Lower lobe of right lung (tissue), 2 donors: Measurements from ENCODE around the gene GPR137. TPM values are rescaled to one million over a fixed set of nuclear protein-coding genes. Genes with fewer than 3 reads are reported as not detected.
A peak's percentile ranks its signal among the peaks of the same experiment; 100 is the strongest.

Experiments
- ATAC-seq, 2 donors: fragments of 200-7000 bp; cut with Tn5 transposase; one replicate each; pipeline ENCODE4 v1.9.1; 2020 to 2022; ENCODE audit warnings: mild to moderate bottlenecking in 2 of 2, moderate library complexity in 2 of 2
- DNase-seq: peaks from one replicate; pipeline ENCODE4 v3.0.0-alpha.2; 2020
- H3K27ac ChIP-seq: fragments of 200-600 bp; one replicate; pipeline ENCODE4 v1.8.0; 2022
- H3K27me3 ChIP-seq: fragments of 200-600 bp; one replicate; pipeline ENCODE4 v1.8.0; 2022; ENCODE audit warnings: low read depth
- H3K36me3 ChIP-seq: fragments of 200-600 bp; one replicate; pipeline ENCODE4 v1.8.0; 2022; ENCODE audit warnings: mild to moderate bottlenecking
- H3K4me1 ChIP-seq: fragments of 200-600 bp; one replicate; pipeline ENCODE4 v1.8.0; 2022
- H3K4me3 ChIP-seq: fragments of 200-600 bp; one replicate; pipeline ENCODE4 v1.8.0; 2022; ENCODE audit warnings: mild to moderate bottlenecking
- H3K9me3 ChIP-seq: fragments of 200-600 bp; one replicate; pipeline ENCODE4 v1.8.0; 2022
- intact Hi-C: fragments of 100-400 bp; cut with DNase I; formaldehyde crosslinking; loops from one replicate; pipeline ENCODE4 v1.11.0; 2022
- total RNA-seq: library from RNA; stranded (reverse); fragmentation: NEBNext Ultra II Directional; extraction: Animal tissue kit (Norgen Biotek cat#: 25700); gene quantifications from one replicate; pipeline ENCODE4 v1.2.1, GENCODE V29; 2021
- TF ChIP-seq, protein P1 (sequence below): fragments of 200-600 bp; IDR thresholded peaks from one replicate; pipeline ENCODE4 v1.8.0; 2022; ENCODE audit warnings: antibody characterized with exemption, mild to moderate bottlenecking
- donor health status: DM: no; HTN: yes; CAD: no; lungs with severe emphysema.

GPR137 gene
- total RNA-seq, 1 donor from 2014 or later: 37.7 TPM

DNA sequence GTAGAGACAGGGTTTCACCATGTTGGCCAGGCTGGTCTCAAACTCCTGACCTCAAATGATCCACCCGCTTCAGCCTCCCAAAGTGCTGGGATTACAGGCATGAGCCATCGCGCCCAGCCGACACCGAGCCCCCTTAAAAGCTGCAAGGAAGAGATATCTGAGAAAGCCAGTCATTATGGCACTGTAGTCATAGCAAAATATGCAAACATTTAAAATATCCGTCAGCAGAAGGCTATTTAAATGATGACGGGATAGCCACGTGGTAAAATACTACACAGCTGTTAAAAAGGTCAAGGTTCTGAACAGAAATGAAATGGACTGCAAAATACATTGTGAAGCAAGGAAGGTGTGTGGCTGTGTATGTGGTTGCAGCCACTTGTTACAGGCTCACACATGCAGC, 47.9 kb downstream of the GPR137 start:
- Histone ChIP-seq H3K4me3 (no peak overlapping the region), H3K27me3 (no peaks in the 10 kb centered on the region), H3K9me3 (no peaks in the 10 kb centered on the region), H3K36me3 (no peaks in the 10 kb centered on the region), H3K27ac (no peak overlapping the region), H3K4me1 (peaks cover 21% of the 10 kb centered on the region)
- TF ChIP-seq, protein P1, sequence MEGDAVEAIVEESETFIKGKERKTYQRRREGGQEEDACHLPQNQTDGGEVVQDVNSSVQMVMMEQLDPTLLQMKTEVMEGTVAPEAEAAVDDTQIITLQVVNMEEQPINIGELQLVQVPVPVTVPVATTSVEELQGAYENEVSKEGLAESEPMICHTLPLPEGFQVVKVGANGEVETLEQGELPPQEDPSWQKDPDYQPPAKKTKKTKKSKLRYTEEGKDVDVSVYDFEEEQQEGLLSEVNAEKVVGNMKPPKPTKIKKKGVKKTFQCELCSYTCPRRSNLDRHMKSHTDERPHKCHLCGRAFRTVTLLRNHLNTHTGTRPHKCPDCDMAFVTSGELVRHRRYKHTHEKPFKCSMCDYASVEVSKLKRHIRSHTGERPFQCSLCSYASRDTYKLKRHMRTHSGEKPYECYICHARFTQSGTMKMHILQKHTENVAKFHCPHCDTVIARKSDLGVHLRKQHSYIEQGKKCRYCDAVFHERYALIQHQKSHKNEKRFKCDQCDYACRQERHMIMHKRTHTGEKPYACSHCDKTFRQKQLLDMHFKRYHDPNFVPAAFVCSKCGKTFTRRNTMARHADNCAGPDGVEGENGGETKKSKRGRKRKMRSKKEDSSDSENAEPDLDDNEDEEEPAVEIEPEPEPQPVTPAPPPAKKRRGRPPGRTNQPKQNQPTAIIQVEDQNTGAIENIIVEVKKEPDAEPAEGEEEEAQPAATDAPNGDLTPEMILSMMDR: no peak
- DNase-seq (no peak), ATAC-seq (no peak)
- intact Hi-C loops: no loop called here

DNA sequence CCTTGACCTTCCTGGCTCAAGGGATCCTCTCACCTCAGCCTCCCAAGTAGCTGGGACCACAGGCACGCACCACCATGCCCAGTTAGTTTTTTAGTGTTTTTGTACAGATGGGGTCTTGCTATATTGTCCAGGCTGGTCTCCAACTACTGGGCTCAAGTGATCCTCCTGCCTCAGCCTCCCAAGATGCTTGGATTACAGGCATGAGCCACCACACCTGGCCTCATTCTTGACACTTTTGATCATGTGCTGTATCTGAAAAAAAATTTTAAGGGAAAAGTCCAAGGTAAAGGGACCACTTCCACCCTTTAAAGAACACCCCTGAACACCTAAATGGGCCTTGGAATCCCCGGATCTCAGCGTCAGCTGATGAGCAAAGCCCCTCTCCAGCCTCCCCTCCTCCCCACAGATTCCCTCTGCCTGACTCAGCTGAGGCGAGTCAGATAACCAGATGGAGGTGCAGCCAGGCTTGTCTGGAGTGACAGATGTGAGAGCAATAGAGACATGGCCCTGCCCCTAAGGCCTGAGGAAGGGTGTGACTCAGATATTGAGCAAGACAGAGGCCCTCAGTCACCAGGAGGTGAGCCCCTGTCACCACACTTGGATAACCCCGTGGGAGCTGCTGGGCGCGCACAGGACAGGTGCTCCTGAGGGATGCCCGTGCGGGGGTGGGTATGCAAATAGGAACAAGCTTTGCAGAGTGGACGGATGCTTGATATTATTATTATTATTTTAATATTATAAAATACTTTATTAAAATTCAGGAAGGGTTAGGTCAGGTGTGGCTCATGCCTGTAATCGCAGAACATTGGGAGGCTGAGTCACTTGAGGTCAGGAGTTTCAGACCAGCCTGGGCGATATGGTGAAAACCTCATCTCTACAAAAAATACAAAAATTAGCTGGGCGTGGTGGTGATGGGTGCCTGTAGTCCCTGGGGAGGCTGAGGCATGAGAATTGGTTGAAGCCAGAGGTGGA, 49.4 kb downstream of the GPR137 start:
- Histone ChIP-seq H3K4me1 (peaks cover 29% of the 10 kb centered on the region), H3K9me3 (no peaks in the 10 kb centered on the region), H3K36me3 (no peaks in the 10 kb centered on the region), H3K27me3 (no peaks in the 10 kb centered on the region), H3K27ac (no peak overlapping the region), H3K4me3 (no peak overlapping the region)
- peak; percentile 79 for DNase-seq
- intact Hi-C loops: no loop called here
- peak; percentile 86 to 87 for ATAC-seq
- TF ChIP-seq, protein P1: no peak

DNA sequence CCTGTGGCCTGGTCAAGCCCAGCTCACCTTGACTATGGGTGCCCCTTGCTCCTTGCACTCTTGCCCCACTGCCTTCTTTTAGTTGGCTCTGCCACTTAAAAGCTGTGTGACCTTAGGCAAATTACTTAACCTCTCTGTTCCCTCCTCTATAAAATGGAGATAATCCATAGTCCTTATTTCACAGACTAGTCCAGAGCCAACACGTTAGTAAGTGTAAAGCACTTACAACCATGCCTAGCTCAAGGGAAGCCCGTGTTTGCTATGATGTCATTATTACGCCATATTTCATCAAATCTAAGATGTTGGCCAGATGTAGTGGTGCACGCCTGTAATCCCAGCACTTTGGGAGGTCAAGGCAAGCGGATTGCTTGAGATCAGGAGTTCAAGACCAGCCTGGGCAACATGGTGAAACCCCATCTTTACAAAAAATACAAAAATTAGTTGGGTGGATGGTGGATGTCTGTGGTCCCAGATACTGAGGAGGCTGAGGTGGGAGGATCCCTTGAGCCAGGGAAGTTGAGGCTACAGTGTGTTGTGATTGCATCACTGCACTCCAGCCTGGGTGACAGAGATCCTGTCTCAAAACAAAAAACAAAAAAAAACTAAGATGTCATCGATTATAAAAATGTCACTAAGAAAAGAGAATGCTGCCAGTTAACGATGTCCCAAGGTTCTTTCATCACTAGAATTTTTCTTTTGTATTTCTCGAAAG, 52.0 kb downstream of the GPR137 start:
- ATAC-seq: no peak
- TF ChIP-seq, protein P1: no peak
- DNase-seq: no peak
- H3K4me1 ChIP-seq: peaks cover 33% of the 10 kb centered on the region
- intact Hi-C loops: no loop called here
- H3K9me3 ChIP-seq: no peaks in the 10 kb centered on the region
- no peaks in the 10 kb centered on the region for H3K36me3 ChIP-seq
- no peak overlapping the region for H3K27ac ChIP-seq
- no peak overlapping the region for H3K4me3 ChIP-seq
- no peaks in the 10 kb centered on the region for H3K27me3 ChIP-seq

- TF ChIP-seq, protein P1: no peak
- H3K27ac ChIP-seq: no peak overlapping the region
- no peak for ATAC-seq
Measured at GRCh38 chr11:64338716-64339115, 53.1 kb downstream of the GPR137 start.

More at GRCh38 chr11:64338716-64339115, 53.1 kb downstream of the GPR137 start:
- peaks cover 38% of the 10 kb centered on the region for H3K4me1 ChIP-seq
- H3K9me3 ChIP-seq: no peaks in the 10 kb centered on the region
- peaks cover 6% of the 10 kb centered on the region for H3K36me3 ChIP-seq
- no peak overlapping the region for H3K4me3 ChIP-seq
- intact Hi-C loops: no loop called here
- no peak for DNase-seq
- no peaks in the 10 kb centered on the region for H3K27me3 ChIP-seq

Other genes starting within 250 kb of the GPR137 start
- gene FLRT1, start 249.9 kb upstream of the GPR137 start, total RNA-seq: not detected
- gene MACROD1, start 119.7 kb upstream of the GPR137 start, total RNA-seq: 15.0 TPM
- 125 TPM for gene STIP1, start 99.7 kb upstream of the GPR137 start, total RNA-seq
- gene FERMT3, start 79.1 kb upstream of the GPR137 start, total RNA-seq: 92.0 TPM
- 27.8 TPM for gene TRPT1, start 59.7 kb upstream of the GPR137 start, total RNA-seq
- 45.0 TPM for gene NUDT22, start 59.6 kb upstream of the GPR137 start, total RNA-seq
- gene DNAJC4, start 55.3 kb upstream of the GPR137 start, total RNA-seq: 39.5 TPM
- gene VEGFB, start 51.3 kb upstream of the GPR137 start, total RNA-seq: 150 TPM
- 48.2 TPM for gene FKBP2, start 44.8 kb upstream of the GPR137 start, total RNA-seq
- gene PPP1R14B, start 38.9 kb upstream of the GPR137 start, total RNA-seq: 55.4 TPM
- gene PLCB3, start 34.3 kb upstream of the GPR137 start, total RNA-seq: 31.8 TPM
- 51.6 TPM for gene BAD, start 1.2 kb upstream of the GPR137 start, total RNA-seq
- not detected for gene KCNK4, start 5.5 kb downstream of the GPR137 start, total RNA-seq
- not detected for gene CATSPERZ, start 14.5 kb downstream of the GPR137 start, total RNA-seq
- 47.9 TPM for gene ESRRA, start 19.7 kb downstream of the GPR137 start, total RNA-seq
- 178 TPM for gene TRMT112, start 31.7 kb downstream of the GPR137 start, total RNA-seq
- 203 TPM for gene PRDX5, start 32.3 kb downstream of the GPR137 start, total RNA-seq
- gene CCDC88B, start 54.4 kb downstream of the GPR137 start, total RNA-seq: 40.0 TPM
- 36.1 TPM for gene RPS6KA4, start 73.3 kb downstream of the GPR137 start, total RNA-seq